Parathyroid adenoma (tissue), 2 donors: ENCODE data around the gene SH3RF2.

Experiments used
- H2AFZ ChIP-seq: fragments of 300-600 bp; sonication (generic); one replicate; pipeline ENCODE4 v1.7.0; 2017; ENCODE audit warnings: antibody characterized with exemption, mild to moderate bottlenecking
- H3K27ac ChIP-seq: fragments of 300-600 bp; sonication (generic); one replicate; pipeline ENCODE4 v1.7.0; 2017
- H3K27me3 ChIP-seq: fragments of 300-600 bp; sonication (generic); one replicate; pipeline ENCODE4 v1.7.0; 2017; ENCODE audit warnings: low read length; ENCODE audit not compliant: control insufficient read depth, insufficient read depth
- H3K36me3 ChIP-seq: fragments of 300-600 bp; sonication (generic); one replicate; pipeline ENCODE4 v1.7.0; 2017; ENCODE audit warnings: low read length; ENCODE audit not compliant: control insufficient read depth, insufficient read depth
- H3K4me1 ChIP-seq: fragments of 300-600 bp; sonication (generic); one replicate; pipeline ENCODE4 v1.7.0; 2017; ENCODE audit warnings: control low read depth
- H3K4me2 ChIP-seq: fragments of 300-600 bp; sonication (generic); one replicate; pipeline ENCODE4 v1.7.0; 2017; ENCODE audit warnings: low read length
- H3K4me3 ChIP-seq: fragments of 300-600 bp; sonication (generic); one replicate; pipeline ENCODE4 v1.7.0; 2017; ENCODE audit warnings: low read depth, low read length
- H3K79me2 ChIP-seq: fragments of 300-600 bp; sonication (generic); one replicate; pipeline ENCODE4 v1.7.0; 2017; ENCODE audit warnings: control low read depth
- H3K9ac ChIP-seq: fragments of 300-600 bp; sonication (generic); one replicate; pipeline ENCODE4 v1.7.0; 2017; ENCODE audit warnings: mild to moderate bottlenecking
- H3K9me3 ChIP-seq: fragments of 300-600 bp; sonication (generic); one replicate; pipeline ENCODE4 v1.7.0; 2017; ENCODE audit warnings: low read length; ENCODE audit not compliant: control insufficient read depth
- TF ChIP-seq, protein P1 (sequence below): fragments of 300-600 bp; sonication (generic); IDR thresholded peaks from one replicate; pipeline ENCODE4 v1.7.0; 2017; ENCODE audit warnings: antibody characterized with exemption, mild to moderate bottlenecking
- donor health status: primary hyperparathyroidism.

The SH3RF2 gene

DNA sequence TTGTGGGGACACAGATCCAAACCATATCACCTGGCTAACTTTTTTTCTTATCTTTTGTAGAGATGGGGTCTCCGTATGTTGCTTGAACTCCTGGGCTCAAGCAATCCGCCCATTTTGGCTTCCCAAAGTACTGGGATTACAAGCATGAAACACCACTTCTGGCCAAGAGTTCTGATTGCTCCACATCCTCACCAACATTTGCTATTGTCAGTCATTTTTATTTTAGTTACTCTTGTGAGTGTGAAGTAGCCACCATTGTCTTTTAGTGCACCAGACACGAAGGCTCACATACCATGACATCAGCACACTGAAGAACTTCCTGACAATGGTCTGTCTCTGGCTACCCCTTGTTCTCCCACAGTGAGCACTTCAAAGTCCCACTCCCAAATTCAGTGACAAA lies 151.7 kb downstream of the SH3RF2 start:
- TF ChIP-seq, protein P1, sequence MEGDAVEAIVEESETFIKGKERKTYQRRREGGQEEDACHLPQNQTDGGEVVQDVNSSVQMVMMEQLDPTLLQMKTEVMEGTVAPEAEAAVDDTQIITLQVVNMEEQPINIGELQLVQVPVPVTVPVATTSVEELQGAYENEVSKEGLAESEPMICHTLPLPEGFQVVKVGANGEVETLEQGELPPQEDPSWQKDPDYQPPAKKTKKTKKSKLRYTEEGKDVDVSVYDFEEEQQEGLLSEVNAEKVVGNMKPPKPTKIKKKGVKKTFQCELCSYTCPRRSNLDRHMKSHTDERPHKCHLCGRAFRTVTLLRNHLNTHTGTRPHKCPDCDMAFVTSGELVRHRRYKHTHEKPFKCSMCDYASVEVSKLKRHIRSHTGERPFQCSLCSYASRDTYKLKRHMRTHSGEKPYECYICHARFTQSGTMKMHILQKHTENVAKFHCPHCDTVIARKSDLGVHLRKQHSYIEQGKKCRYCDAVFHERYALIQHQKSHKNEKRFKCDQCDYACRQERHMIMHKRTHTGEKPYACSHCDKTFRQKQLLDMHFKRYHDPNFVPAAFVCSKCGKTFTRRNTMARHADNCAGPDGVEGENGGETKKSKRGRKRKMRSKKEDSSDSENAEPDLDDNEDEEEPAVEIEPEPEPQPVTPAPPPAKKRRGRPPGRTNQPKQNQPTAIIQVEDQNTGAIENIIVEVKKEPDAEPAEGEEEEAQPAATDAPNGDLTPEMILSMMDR, result no peak
- Histone ChIP-seq H3K27me3 (no peaks in the 10 kb centered on the region), H3K4me1 (no peaks in the 10 kb centered on the region), H3K9ac (no peak overlapping the region), H3K9me3 (no peaks in the 10 kb centered on the region), H3K4me2 (no peak overlapping the region), H3K27ac (no peak overlapping the region), H3K4me3 (no peak overlapping the region), H3K79me2 (no peaks in the 10 kb centered on the region), H3K36me3 (no peaks in the 10 kb centered on the region), H2AFZ (no peak overlapping the region)

DNA sequence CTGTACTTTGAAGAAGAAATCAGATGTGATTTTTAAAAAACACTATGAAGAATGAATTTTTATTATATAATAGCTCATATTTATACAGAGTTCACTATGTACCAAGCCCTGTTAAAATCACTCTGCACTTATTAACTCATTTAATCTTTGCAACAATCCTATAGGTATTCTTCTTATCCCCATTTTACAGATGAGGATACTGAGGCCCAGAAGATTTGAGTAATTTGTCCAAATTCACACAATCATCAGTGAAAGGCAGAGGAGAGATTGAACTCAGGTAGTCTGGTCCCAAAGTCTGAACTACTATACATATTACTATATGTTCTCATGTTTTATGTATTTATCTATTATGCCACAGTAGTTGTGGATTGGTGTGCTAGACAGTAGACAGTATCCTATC lies 152.9 kb downstream of the SH3RF2 start:
- no peaks in the 10 kb centered on the region for H3K79me2 ChIP-seq
- H3K9ac ChIP-seq, result no peak overlapping the region
- TF ChIP-seq, protein P1, result no peak
- H3K27me3 ChIP-seq, result no peaks in the 10 kb centered on the region
- no peak overlapping the region for H3K4me2 ChIP-seq
- H3K36me3 ChIP-seq, result no peaks in the 10 kb centered on the region
- no peak overlapping the region for H3K27ac ChIP-seq
- H3K4me1 ChIP-seq, result no peaks in the 10 kb centered on the region
- H3K4me3 ChIP-seq, result no peak overlapping the region
- H2AFZ ChIP-seq, result no peak overlapping the region
- no peaks in the 10 kb centered on the region for H3K9me3 ChIP-seq

DNA sequence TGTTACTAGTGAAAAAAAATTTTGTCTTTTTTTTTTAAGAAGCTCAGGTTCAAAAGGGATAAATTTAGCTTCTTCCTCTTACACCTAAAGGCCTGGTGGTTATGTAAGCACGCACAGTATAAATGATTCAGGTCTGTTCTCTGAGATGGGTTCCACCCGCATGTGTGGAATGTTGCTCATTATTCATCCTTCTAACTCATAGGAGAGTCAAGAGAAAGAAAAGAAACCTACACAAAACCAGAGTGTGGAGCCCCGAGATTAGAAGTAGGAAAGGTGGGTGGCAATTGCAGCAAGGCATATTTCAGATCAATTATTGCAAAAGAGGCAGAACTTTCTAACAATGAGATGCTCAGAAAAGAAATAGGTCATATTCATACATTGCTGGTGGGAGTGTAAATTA lies 155.5 kb downstream of the SH3RF2 start:
- H3K27ac ChIP-seq, result no peak overlapping the region
- H3K79me2 ChIP-seq, result no peaks in the 10 kb centered on the region
- H3K9ac ChIP-seq, result no peak overlapping the region
- no peak overlapping the region for H3K4me2 ChIP-seq
- TF ChIP-seq, protein P1, result no peak
- H2AFZ ChIP-seq, result no peak overlapping the region
- H3K36me3 ChIP-seq, result no peaks in the 10 kb centered on the region
- no peaks in the 10 kb centered on the region for H3K4me1 ChIP-seq
- H3K9me3 ChIP-seq, result no peaks in the 10 kb centered on the region
- no peaks in the 10 kb centered on the region for H3K27me3 ChIP-seq
- H3K4me3 ChIP-seq, result no peak overlapping the region

DNA sequence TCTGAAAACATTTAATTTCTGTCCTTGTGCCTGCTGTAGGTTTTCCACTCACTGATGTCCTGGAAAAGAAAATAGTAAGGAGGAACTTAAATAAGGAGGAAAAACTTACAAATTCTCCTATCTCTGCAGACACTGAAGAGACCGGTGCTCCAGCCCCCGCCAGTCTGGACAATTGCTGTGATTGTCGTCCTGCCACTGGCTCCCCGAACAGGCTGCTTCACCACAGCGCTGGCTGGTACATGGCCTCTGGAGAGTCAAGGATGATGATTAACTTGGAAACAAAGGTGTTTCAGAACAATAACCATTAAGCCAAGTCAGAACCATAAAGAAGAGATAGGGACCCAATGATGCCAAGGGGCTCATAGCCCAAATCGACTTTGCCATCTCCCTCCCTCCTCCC lies 161.7 kb downstream of the SH3RF2 start:
- no peak overlapping the region for H3K4me3 ChIP-seq
- no peak overlapping the region for H2AFZ ChIP-seq
- H3K79me2 ChIP-seq, result no peaks in the 10 kb centered on the region
- H3K27ac ChIP-seq, result no peak overlapping the region
- no peaks in the 10 kb centered on the region for H3K9me3 ChIP-seq
- no peak overlapping the region for H3K4me2 ChIP-seq
- H3K9ac ChIP-seq, result no peak overlapping the region
- H3K4me1 ChIP-seq, result no peaks in the 10 kb centered on the region
- H3K36me3 ChIP-seq, result no peaks in the 10 kb centered on the region
- TF ChIP-seq, protein P1, result no peak
- H3K27me3 ChIP-seq, result no peaks in the 10 kb centered on the region

DNA sequence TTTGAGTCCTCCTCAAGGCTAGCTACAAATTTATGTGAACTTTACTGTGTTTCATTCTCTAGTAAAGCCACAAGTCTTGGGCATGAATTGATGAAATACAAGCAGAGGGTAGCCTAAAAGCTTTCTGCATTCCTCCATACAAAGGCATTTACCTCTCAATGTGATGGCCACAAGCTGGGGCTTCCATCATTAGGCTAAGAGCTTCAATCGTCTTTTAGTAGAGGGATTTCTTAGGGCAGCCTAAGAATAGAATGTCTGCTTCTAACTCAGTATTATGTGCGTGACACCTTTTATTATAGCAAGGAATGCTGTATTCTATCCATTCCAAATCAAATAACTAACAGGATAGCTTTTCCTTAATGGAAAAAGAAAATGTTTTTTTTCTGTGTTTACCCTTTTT lies 165.3 kb downstream of the SH3RF2 start:
- Histone ChIP-seq H3K4me2 (no peak overlapping the region), H3K27ac (no peak overlapping the region), H2AFZ (no peak overlapping the region), H3K9me3 (no peaks in the 10 kb centered on the region), H3K27me3 (no peaks in the 10 kb centered on the region), H3K9ac (no peak overlapping the region), H3K4me3 (no peak overlapping the region), H3K79me2 (no peaks in the 10 kb centered on the region), H3K36me3 (no peaks in the 10 kb centered on the region), H3K4me1 (no peaks in the 10 kb centered on the region)
- TF ChIP-seq, protein P1, result no peak
